Transverse colon (tissue), 4 donors: ENCODE results near the gene RMND1.

Source experiments
- EP300 ChIP-seq: sonication (generic); formaldehyde crosslinking; IDR thresholded peaks from one replicate; pipeline ENCODE4 v1.6.1; 2017; ENCODE audit warnings: antibody characterized with exemption, low read depth
- POLR2A ChIP-seq: fragments of 450-650 bp; IDR thresholded peaks from one replicate; pipeline ENCODE4 v1.6.1; 2016; ENCODE audit warnings: antibody characterized with exemption, mild to moderate bottlenecking, moderate library complexity
- POLR2AphosphoS5 ChIP-seq, 3 donors: sonication (generic); formaldehyde crosslinking; IDR thresholded peaks; one replicate each; pipeline ENCODE4 v1.6.1; 2016; ENCODE audit warnings: antibody characterized with exemption in 3 of 3
- TF ChIP-seq, protein P1 (sequence below), 5 experiments: fragments of 200-600 bp in 3 of 5; fragments of 450-650 bp in 2 of 5; sonication (generic) in 3 of 5; IDR thresholded peaks; 1 replicate in 2 of 5; 2 replicates in 3 of 5; pipeline ENCODE4 v1.5.1; 2016 to 2017; ENCODE audit warnings: antibody characterized with exemption in 5 of 5, inconsistent platforms in 3 of 5, mild to moderate bottlenecking in 2 of 5, moderate library complexity in 1 of 5

DNA sequence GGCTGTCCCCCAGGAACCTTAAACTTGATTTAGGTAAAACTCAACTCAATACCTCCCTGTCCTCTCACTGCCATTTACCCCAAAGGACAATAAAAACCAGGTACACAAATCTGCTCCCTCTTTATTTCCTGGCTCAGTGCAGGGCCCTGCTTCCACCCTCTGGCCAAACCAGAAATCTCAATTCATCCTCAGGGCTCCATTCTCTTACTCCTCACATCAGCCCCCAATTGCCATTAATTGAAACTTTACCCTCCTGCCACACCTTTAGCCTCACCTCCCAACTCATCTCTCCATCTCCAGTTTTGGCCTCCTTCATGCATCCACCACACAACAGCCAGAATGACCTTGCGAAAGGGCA is 71.1 kb downstream of the RMND1 start:
- TF ChIP-seq, protein P1, sequence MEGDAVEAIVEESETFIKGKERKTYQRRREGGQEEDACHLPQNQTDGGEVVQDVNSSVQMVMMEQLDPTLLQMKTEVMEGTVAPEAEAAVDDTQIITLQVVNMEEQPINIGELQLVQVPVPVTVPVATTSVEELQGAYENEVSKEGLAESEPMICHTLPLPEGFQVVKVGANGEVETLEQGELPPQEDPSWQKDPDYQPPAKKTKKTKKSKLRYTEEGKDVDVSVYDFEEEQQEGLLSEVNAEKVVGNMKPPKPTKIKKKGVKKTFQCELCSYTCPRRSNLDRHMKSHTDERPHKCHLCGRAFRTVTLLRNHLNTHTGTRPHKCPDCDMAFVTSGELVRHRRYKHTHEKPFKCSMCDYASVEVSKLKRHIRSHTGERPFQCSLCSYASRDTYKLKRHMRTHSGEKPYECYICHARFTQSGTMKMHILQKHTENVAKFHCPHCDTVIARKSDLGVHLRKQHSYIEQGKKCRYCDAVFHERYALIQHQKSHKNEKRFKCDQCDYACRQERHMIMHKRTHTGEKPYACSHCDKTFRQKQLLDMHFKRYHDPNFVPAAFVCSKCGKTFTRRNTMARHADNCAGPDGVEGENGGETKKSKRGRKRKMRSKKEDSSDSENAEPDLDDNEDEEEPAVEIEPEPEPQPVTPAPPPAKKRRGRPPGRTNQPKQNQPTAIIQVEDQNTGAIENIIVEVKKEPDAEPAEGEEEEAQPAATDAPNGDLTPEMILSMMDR (IDR thresholded peaks at IDR 0.05), result no peak
- TF ChIP-seq POLR2A (no peak), POLR2AphosphoS5 (IDR thresholded peaks at IDR 0.05) (no peak), EP300 (no peak)
